EL (cell line): Measurements from ENCODE around the gene AKT3.

Source experiments
- DNase-seq: peaks from one replicate; pipeline ENCODE4 v3.0.0-alpha.2; 2016

Gene AKT3

DNA sequence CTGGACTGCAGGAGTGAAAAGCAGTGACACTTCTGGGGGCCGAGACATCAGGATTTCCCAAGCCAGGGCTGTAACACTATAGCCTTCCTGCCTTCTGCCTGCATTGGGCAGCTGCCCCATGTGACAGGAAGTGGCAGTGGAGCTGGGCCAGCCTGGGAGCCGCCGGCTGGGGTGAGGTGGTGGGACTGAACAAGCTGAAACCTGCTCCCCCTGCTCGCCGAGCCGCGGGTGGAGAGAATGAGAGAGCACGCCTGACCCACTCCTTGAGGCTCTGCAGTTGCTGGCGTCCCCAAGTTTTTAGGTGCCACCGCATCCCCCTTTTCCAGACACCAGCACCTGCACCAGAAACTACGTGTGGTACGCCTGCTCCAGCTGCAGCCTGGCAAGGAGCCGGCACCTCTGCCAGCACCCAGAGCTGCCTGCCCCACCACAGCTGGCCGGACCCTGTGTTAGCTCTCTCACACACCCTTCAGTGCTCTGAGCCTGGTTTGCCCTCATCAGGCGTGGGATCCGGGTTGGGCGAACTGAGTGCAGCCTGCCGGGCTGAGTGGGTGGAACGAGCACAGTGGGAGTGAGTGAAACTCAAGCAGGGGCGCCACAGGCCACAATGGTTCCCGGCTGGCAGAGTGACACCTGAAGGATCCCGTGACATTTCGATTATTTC lies 119.4 kb downstream of the AKT3 start:
- DNase-seq, result no peak

DNA sequence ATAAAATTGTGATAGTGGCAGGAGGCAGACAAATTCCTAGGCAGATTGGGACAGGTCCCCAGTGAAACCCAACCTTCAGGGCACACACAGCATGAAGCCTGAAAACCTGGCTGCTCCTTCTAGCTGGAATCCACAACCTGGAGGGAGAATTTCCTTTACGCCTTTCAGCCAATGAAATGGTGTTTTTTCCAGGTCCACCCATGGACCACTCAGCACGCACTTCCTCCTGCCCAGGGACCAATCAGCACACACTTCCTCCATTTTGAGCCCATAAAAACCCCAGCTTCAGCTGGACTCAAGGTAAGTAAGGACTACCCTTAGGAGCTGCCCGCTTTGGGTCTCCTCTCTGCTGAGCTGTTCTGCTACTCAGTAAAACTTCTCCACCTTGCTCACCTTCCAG lies 120.1 kb downstream of the AKT3 start:
- DNase-seq, result no peak

DNA sequence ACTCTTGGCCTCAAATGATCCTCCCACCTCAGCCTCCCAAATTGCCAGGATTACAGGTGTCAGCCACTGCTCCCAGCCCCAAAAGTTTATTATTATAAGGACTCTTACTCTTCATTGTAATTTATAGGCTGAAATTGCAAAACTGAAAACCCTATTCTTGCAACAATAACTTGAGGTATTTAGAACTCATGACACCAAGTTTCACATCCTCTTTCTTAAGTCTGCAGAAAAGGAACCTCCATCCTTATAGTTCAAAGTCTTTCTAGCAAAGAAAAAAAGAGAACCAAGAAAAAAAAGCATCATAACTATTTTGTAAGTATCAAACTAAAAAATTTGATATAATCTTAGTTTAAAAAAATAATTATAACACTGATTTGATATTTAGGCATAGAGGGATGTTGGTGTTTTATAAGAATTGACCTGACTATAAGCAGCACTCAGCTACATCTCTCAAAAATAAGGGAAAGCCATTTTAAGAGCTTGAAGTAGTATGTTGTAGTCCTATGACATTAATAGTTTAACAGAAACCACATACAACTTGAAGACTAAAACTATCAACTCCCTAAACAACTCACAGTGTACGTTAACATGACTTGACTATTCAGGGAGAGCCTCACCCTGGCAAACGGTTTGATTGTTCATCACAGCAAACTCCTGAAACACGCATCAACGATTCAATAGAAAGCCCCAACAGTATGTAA lies 122.4 kb downstream of the AKT3 start:
- DNase-seq, result no peak

DNA sequence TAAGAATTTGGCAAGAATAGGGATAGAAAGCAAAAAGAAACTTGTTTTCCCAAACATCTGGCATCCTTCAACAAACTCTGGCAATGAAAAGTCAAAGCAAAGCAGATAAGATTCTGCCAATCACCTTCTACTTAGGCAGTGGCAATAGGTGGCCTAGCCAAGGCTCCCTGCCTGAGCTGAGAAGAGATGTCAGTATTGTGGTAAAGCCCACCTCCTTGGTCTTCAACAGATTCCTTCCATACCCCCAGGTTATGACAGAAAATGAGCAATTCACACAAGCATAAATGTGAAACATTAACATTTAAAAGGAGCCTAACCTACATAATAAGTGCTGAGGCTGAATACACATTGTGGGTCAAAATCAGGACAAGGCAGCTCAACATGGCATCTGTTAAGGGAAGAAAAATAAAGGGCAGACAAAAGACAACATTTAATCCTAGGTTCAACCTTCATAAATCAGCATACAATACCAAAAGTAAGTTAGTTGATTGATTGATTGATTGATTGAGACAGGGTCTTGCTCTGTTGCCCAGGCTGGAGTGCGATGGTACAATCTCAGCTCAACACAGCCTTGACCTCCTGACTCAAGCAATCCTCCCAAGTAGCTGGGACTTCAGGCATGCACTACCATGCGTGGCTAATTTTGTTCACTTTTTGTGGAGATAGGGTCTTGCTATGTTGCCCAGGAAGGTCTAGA lies 123.1 kb downstream of the AKT3 start:
- no peak for DNase-seq

DNA sequence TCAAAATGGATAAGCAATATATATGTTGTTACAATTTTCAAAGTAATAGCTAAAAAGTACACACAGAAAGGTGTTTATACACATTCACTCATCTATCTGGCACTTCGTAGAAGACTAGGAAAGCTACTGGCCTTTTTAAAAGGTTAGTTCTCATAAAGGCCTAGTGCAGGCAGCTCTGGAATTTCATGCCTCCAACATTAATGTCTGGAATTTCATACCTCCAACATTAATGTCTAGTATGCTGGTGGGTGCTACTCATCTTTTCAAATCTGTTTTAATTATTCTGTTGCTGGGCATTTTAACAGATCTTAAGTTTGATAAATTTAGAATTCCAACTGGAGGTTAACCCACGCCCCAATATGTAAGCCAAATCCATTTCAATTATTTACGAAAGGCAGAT lies 124.2 kb downstream of the AKT3 start:
- DNase-seq, result peak; percentile 32

DNA sequence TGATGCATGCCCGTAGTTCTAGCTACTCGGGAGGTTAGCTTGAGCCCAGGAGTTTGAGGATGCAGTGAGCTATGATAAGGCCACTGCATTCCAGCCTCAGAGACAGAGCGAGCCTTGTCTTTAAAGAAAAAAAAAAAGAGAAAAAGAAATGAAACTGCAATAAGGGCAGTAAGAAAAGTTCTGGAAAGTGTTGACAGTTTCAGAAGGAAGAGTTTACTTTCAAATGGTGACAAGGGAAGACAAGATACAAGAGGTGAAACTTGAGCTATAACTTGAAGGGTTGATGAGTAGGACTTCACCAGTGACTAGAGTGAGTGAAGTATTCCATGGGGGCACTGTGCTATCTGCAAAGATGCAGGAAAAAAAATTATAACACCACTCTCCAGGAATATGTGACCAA lies 125.0 kb downstream of the AKT3 start:
- no peak for DNase-seq

DNA sequence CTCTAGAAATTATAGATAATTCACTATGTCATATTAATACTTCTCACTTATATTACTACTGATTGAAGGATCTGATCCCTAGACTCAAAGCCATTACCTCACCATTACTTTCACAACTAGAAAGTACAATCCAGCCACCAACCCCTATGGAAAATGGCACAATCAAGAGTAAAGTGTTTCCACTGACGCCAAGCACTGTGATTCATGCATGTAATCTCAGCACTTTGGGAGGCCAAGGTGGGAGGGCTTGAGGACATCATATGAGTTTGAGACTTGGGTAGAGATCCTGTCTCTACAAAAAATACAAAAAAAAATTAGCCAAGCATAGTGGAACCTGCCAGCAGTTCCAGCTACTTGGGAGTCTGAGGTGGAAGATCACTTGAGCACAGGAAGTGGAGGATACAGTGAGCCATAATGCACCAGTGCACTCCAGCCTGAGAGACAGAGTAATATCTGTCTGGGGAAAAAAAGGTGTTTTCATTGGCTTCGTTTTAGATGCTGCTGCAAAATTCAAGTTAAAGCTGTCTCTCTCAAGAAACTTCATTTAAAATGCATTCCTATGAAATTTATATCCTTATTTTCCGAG lies 126.5 kb downstream of the AKT3 start:
- no peak for DNase-seq

DNA sequence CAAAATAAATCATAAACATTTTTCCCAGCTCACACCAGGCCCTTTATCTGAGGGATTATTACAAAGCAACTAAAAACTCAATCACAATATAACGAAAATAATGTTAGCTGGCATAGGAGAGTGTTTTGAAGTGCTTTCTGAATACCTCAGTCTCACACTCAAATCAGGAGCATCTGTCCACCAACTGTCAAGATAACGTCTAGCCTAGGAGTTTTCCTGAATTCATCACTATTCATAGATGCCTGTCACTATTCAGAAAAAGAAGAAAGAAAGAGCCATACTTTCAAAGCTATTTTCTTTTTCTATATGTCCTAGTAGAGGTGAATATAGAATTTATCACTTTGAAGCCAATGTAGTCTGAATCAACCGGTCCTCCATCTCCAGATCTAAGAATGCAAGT lies 127.0 kb downstream of the AKT3 start:
- DNase-seq, result no peak

DNA sequence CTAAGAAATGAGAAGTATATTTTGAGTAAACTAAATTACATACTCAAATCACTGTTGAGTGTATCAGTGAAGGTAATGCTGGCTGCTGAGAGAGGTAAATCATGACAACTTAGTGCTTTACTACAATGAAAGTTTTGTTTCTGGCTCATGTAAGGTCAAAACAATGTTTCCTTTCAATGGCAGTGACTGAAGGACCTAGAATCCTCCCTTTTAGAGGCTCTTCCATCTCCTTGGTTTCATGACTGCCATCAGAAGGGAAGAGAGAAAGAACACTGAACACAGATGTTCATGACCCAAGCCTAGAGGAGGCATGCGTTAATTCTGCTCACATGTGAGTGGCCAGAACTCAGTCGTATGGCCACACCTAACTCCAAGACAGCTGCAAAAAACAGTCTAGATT lies 130.6 kb downstream of the AKT3 start:
- DNase-seq, result no peak

DNA sequence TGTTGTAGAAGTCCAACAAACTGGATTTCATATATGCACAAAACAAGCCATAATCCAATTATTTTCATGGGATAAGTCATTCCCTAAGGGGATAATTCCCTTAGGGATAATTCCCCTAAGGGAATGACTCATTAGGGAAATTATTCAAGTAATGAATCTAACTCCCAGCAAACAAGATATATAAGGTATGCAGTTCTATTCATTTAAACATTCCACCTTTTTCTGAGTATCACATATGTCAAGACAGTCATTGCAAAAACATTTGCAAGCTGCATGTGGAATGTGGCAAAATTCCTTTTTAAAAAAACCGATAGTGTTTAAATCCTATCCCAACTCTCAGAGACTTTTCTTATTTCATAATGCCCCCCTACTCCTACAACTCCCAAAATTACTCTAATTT lies 131.2 kb downstream of the AKT3 start:
- peak; percentile 89 for DNase-seq

DNA sequence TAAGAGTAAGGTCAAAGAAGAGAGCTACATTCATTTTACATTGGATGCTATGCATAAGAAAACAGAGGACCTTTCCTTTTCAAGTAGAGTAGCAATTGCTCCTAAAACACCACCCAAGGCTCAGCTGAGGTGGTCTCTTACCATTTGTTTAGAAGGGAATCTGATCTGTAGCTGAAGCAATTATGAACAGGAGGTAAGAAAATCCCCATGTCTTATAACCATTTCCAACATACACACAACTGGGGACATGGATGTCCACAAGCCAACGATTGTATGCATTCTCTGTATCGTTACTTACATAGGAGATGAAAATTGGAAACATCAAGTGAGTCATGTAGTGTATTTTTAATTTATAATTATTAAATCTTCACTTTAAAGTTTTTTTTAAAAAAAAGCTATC lies 132.0 kb downstream of the AKT3 start:
- DNase-seq, result no peak

DNA sequence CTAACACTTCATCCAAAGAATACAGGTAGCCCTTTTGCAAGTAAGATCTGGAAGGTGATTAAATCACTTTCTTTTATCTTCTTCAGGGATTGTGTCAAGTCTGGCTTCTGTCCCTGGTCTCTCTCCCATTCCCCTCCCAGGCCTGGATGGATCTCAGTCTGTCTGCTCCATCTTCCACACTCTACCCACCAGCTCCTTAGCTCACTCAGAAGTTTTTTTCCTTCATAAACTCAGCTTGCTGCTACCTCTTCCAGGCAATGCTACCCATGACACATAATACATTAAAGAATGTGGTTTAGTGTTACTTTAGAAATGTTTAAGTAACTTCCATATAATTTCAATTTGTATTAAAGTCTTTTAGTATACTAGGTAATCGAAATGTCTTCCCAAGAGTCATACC lies 133.1 kb downstream of the AKT3 start:
- DNase-seq, result peak; percentile 53

DNA sequence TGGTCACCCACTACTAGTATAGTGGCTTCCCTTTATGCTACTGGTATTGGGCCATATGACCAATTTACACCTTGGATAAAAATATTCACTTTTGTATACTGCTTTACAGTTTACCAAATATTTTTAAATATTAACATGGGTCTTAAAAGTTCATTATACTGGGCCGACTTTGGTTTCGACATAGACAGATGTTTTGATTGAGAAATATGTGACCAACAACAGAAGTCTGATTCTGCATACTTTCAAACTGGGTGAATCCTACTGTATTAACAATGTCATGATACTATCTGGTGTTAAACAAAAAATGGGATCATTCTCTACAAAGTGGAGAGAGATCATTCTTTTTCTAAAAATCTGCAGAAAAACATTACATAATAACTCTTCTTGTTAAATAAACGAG lies 134.8 kb downstream of the AKT3 start:
- DNase-seq, result peak; percentile 26

DNA sequence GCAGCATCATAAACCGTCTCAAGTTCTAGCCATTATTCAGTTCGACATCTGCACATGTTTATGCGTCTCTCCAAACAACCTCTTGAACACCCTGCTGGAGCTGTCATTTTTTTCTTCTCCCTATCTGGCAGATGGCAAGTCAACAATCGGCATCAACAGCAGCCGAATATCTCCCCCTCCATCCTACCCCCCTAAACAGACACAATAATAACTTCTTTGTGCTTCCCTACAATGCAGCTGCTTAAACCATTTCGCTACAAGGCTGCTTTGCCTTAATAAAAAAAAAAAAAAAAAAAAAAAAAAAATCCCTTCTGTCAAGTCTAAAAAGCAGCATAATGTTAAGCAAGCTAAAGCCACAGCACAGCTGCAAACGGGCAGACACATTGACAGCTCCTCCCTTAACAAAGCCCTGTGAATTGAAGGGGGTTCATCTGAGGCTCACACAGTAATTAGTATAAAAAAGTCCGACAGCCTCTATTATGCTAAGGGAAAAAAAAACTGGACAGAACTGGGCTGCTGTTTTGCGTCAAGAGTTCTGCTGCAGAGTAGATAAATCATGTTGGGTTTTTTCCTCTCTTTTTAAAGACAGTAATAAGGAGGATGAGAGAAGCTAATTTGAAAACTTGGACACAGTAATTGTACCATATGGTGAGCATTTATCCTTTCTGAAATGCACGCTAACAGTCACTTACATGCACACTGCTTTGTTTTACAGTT lies 136.4 kb downstream of the AKT3 start:
- no peak for DNase-seq

DNA sequence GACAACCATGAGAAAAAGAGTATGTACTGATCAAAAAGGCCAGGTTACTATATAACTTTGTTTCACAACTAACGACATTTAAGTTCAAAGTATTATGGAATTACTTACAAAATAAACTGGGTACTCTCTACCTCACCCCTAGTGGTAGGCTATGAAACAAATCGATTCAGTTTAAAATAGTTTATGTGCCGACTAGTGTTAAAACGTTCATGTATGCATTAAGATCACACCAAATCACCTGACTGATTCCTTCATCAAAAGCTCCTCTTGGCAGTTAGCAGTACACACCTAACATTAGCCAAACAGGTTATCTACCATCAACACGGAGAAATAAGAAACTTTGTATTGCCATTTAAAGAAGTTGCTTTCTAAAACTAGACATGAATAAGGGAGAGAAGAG lies 137.1 kb downstream of the AKT3 start:
- no peak for DNase-seq

DNA sequence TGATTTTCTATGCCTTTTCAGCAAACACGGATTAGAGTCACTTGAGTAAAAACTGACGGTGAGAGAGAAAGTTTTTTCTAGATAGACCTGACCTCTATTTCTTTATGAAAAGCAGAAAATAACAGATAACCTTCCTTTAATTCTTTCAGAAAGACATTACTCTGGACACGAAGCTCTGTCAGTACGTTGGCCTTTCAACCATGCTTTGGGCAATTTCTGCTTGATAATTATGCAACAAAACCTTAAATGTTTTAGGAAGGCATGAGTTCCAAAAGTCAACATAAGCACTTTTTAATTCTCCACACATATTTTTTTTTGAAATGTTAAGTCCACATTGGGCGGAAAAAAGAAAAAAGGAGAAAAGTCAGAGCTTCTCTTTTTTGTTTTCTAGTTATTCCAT lies 137.8 kb downstream of the AKT3 start:
- no peak for DNase-seq

DNA sequence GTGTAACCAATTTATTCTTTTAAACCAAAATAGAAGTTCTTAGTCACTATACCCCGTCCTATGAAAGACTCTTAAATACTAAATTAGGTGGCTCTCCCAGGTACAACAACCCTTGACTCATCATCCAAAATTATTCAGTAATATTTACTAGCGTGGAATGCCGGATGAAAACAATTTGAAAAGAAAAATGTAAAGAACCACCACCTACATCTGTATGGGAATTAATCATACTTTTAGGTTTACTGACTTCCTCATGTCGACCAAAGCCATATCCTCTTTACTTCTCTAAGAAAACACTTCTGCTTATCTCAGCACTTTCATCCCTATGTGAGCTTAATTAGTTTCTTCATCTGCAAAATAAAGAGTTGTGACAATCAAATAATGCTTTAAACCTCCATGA lies 139.6 kb downstream of the AKT3 start:
- no peak for DNase-seq

DNA sequence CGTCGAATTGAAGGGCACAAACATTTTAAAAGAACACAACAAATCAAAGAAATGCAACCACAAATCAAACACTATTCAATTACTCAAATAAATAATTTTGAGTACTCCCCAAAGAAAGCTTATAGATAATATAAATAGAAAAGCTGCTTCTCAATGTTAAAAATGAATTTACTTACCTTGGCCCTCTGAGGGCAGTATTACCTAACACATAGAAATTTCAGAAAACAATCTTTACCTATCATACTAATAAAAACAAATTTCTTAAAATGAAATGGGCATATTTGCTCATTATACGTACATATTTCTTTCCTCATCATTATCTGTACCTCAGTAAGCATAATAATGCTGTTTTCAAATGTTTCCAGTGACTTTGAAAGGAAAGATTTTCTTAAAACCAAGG lies 141.8 kb downstream of the AKT3 start:
- no peak for DNase-seq

DNA sequence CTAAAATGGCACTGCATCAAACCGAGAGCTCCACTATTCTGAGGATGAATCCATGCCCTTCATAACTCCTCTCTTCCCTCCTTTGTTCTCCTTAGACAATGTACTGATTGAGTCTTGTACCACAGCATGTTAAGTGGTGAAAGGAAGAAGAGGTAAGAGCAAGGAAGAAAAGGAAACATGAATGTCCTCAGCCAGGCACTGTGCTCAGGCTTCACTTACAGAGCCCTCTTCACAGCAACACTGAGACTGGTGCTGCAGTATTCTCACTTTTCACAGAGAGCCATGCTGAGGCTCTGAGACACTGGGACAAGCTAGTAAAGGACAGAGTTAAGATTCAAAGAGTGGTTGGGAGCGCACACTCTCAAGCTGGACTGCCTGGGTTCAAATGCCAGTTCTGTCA lies 143.5 kb downstream of the AKT3 start:
- DNase-seq, result no peak

DNA sequence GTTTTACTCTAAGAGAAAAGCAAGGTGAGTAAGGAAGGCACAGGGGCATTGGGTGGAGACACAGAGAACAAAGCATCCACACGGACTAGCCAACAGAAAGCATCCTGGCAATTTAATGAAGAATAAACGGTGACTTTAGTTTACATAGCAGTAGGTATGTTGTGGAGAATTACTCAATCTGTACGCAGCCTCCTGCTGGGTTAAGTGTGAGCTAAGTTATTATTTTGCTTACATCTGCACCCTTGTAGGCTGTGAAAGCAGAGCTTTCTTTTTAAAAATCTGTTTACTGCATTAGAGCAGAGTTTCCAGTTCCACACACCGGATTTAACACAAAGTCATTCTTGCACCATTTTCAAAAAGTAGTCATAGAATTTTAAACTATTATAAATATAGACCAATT lies 144.5 kb downstream of the AKT3 start:
- no peak for DNase-seq

DNA sequence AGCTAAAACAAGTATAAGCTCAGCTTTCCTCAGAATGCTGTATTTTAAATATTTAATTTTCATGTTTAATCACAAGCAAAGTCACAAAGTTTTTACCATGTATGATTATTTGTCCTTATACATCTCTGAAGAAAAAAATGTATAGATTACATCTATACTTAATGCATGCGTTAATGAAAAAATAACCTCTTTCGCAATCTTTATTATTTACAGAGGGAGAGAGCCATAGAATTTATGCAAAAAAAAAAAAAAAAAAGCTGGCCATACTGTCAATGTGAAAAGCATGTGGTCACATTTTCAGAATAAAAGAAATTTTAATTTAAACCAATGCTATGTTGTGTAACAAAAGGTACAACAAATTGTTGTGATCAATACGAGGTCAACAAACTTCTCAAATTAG lies 148.2 kb downstream of the AKT3 start:
- no peak for DNase-seq

DNA sequence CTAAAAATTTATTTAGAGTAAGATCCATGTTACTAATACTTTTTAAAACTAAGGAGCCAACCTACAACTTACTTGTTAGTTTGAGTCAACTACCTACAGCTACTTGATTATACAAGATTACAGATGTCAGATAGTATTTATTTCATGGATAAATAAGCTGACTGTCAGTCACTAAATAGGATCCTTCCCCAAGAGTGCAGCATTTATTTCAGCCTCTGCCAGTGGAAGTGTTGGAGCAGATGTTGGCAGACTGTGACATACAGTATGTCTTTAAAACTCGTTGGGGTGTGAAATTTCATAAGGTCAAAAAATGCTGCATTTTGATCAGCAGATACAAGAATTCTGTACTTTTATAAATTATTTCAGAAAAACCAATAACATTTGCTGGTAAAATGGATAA lies 156.2 kb downstream of the AKT3 start:
- DNase-seq, result no peak

DNA sequence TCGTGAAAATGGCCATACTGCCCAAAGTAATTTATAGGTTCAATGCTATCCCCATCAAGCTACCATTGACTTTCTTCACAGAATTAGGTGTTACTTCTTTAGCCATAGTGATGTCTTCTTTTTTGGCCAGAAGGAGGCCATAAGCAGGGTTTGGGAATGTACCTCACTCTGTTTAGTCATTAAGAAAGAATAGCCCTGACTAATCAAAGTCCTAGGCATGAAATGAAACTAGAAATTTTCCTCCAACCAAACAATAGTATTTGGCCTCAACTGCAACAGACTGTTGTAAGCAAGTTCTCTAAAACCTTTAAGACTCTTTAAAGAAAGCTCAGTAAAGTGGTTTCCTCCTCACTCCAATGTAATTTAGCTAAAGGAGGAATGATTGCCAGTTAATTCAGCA lies 163.9 kb downstream of the AKT3 start:
- no peak for DNase-seq
